GM23338 (cell line): Measurements from ENCODE around the gene CD58. TPM values are rescaled to one million over a fixed set of nuclear protein-coding genes. Genes with fewer than 3 reads are reported as not detected.

Experiments used
- ATAC-seq: fragments of 200-7000 bp; cut with Tn5 transposase; 3 replicates; pipeline ENCODE4 v1.9.1; 2020
- DNase-seq: peaks from one replicate; pipeline ENCODE4 v3.0.0-alpha.2; 2015; ENCODE audit warnings: low spot score
- H2AFZ ChIP-seq: fragments of 200-600 bp; sonication (generic); 2 replicates; pipeline ENCODE4 v1.8.0; 2016; ENCODE audit warnings: antibody characterized with exemption, mild to moderate bottlenecking, moderate library complexity
- H3F3A ChIP-seq: fragments of 200-600 bp; sonication (generic); replicated peaks from 2 replicates; pipeline ENCODE4 v1.8.0; 2017; ENCODE audit warnings: antibody characterized with exemption, mixed run types, low read depth
- H3K27ac ChIP-seq: fragments of 200-600 bp; sonication (generic); 2 replicates; pipeline ENCODE4 v1.6.1; 2016; ENCODE audit warnings: low read depth
- H3K27me3 ChIP-seq: fragments of 200-600 bp; sonication (generic); 2 replicates; pipeline ENCODE4 v1.8.0; 2016; ENCODE audit warnings: mild to moderate bottlenecking, mixed run types, moderate library complexity; ENCODE audit not compliant: insufficient read depth
- H3K36me3 ChIP-seq: fragments of 200-600 bp; sonication (generic); 2 replicates; pipeline ENCODE4 v1.8.0; 2016; ENCODE audit warnings: mild to moderate bottlenecking; ENCODE audit not compliant: insufficient read depth
- H3K4me1 ChIP-seq: fragments of 200-600 bp; sonication (generic); 2 replicates; pipeline ENCODE4 v1.8.0; 2016; ENCODE audit warnings: mild to moderate bottlenecking, moderate library complexity; ENCODE audit not compliant: insufficient read depth
- H3K4me2 ChIP-seq: fragments of 200-600 bp; sonication (generic); 2 replicates; pipeline ENCODE4 v1.7.1; 2017; ENCODE audit warnings: mixed run types
- H3K4me3 ChIP-seq: fragments of 200-600 bp; sonication (generic); 2 replicates; pipeline ENCODE4 v1.6.1; 2016; ENCODE audit warnings: mixed run types
- H3K79me2 ChIP-seq: fragments of 200-600 bp; sonication (generic); replicated peaks from 2 replicates; pipeline ENCODE4 v1.8.0; 2017; ENCODE audit warnings: mild to moderate bottlenecking; ENCODE audit not compliant: insufficient read depth
- H3K9me2 ChIP-seq: fragments of 200-600 bp; sonication (generic); 2 replicates; pipeline ENCODE4 v1.8.0; 2017; ENCODE audit not compliant: insufficient read depth
- H4K20me1 ChIP-seq: fragments of 200-600 bp; sonication (generic); replicated peaks from 2 replicates; pipeline ENCODE4 v1.8.0; 2017; ENCODE audit warnings: mild to moderate bottlenecking; ENCODE audit not compliant: insufficient read depth
- H3K27ac Mint-ChIP-seq: 2 replicates; pipeline ENCODE4 v1.8.0; 2020; ENCODE audit warnings: inconsistent platforms, mild to moderate bottlenecking, moderate library complexity, mixed read lengths
- H3K27me3 Mint-ChIP-seq: 3 replicates; pipeline ENCODE4 v1.8.0; 2022; ENCODE audit warnings: low read depth, mild to moderate bottlenecking, moderate library complexity, mixed read lengths, inconsistent platforms; ENCODE audit not compliant: insufficient read depth, poor library complexity
- H3K36me3 Mint-ChIP-seq: 3 replicates; pipeline ENCODE4 v1.8.0; 2021; ENCODE audit warnings: low read depth, mild to moderate bottlenecking, inconsistent platforms, moderate library complexity, mixed read lengths
- H3K4me1 Mint-ChIP-seq: 3 replicates; pipeline ENCODE4 v1.8.0; 2020; ENCODE audit warnings: mild to moderate bottlenecking, inconsistent platforms, mixed read lengths
- H3K4me3 Mint-ChIP-seq: 3 replicates; pipeline ENCODE4 v1.8.0; 2021; ENCODE audit warnings: moderate library complexity, mild to moderate bottlenecking, inconsistent platforms, mixed read lengths
- H3K9me3 Mint-ChIP-seq: 3 replicates; pipeline ENCODE4 v1.8.0; 2020; ENCODE audit warnings: moderate library complexity, mild to moderate bottlenecking, inconsistent platforms, mixed read lengths
- CREB1 ChIP-seq: fragments of 250-450 bp; sonication (Bioruptor Pico); IDR thresholded peaks from 2 replicates; pipeline ENCODE4 v1.5.0; 2020; ENCODE audit warnings: low read depth, mild to moderate bottlenecking, moderate library complexity
- CTCF ChIP-seq, 2 experiments: fragments of 200-600 bp in 1 of 2; sonication (generic) in 1 of 2; conservative IDR thresholded peaks; 2 replicates each; pipeline versions ENCODE4 v1.5.1 to v1.6.1; 2016 to 2017; ENCODE audit warnings: antibody characterized with exemption in 2 of 2, low read depth in 2 of 2, mild to moderate bottlenecking in 2 of 2, moderate library complexity in 1 of 2
- ETS1 ChIP-seq: IDR thresholded peaks from 2 replicates; pipeline ENCODE4 v1.6.1; 2016; ENCODE audit warnings: antibody characterized with exemption
- EZH2phosphoT487 ChIP-seq: fragments of 200-600 bp; sonication (generic); IDR thresholded peaks from one replicate; pipeline ENCODE4 v1.8.1; 2018; ENCODE audit warnings: antibody characterized with exemption; ENCODE audit not compliant: unreplicated experiment
- JUNB ChIP-seq: IDR thresholded peaks from one replicate; pipeline ENCODE4 v1.6.1; 2016; ENCODE audit warnings: antibody characterized with exemption; ENCODE audit not compliant: unreplicated experiment
- NANOG ChIP-seq: IDR thresholded peaks from 2 replicates; pipeline ENCODE4 v1.6.1; 2016; ENCODE audit warnings: antibody characterized with exemption, borderline replicate concordance
- POLR2AphosphoS5 ChIP-seq: IDR thresholded peaks from 2 replicates; pipeline ENCODE4 v1.6.1; 2016; ENCODE audit warnings: antibody characterized with exemption, low read depth
- STAT1 ChIP-seq: IDR thresholded peaks from one replicate; pipeline ENCODE4 v1.6.1; 2016; ENCODE audit warnings: antibody characterized with exemption; ENCODE audit not compliant: unreplicated experiment
- ZNF114 ChIP-seq: fragments of 250-450 bp; sonication (Bioruptor Pico); IDR thresholded peaks from 2 replicates; pipeline ENCODE4 v1.5.0; 2020; ENCODE audit warnings: mild to moderate bottlenecking, moderate library complexity
- polyA plus RNA-seq: library from polyadenylated mRNA; unstranded; fragments of >200 nt; fragmentation: Nextera tagmentation; extraction: Ambion mirVana; gene quantifications from 2 replicates; pipeline ENCODE4 v1.2.1, GENCODE V29; 2016
- total RNA-seq: library from RNA; depleted of rRNA; stranded (reverse); fragments of >200 nt; shearing (Covaris generic); gene quantifications from 2 replicates; pipeline ENCODE4 v1.2.3, GENCODE V29; 2014

The CD58 gene
- total and polyA plus RNA-seq, 2 experiments from 2014 or later, result 9.2 to 12.5 TPM

- no peak for TF ChIP-seq CTCF (conservative IDR thresholded peaks at IDR 0.05; ENCODE audit: low read depth in 2 of 2)
- TF ChIP-seq ETS1, result no peak
- TF ChIP-seq POLR2AphosphoS5, result no peak
- TF ChIP-seq STAT1, result no peak
- no peak overlapping the region for H2AFZ ChIP-seq
- H4K20me1 ChIP-seq, result no peaks in the 10 kb centered on the region; the same call in 1 of the 2 replicates
- peaks cover 5% of the 10 kb centered on the region; the same call in 2 of the 3 replicates for H3K4me1 Mint-ChIP-seq
- no peak overlapping the region for H3K27ac ChIP-seq
- no peaks in the 10 kb centered on the region for H3K79me2 ChIP-seq
- peaks cover 4% of the 10 kb centered on the region; the same call in 1 of the 2 replicates for H3K4me1 ChIP-seq
- no peak for DNase-seq
- peaks cover 3% of the 10 kb centered on the region for H3K36me3 Mint-ChIP-seq
- no peak overlapping the region for H3K4me2 ChIP-seq
- H3K4me3 Mint-ChIP-seq, result no peak overlapping the region
- 0 out of 2 replicates have a peak, but pooled peaks cover 6% of the 10 kb centered on the region for H3K36me3 ChIP-seq
- H3K9me3 Mint-ChIP-seq, result no peaks in the 10 kb centered on the region
- no peak overlapping the region for H3K4me3 ChIP-seq
- H3K27ac Mint-ChIP-seq, result no peak overlapping the region
- H3K9me2 ChIP-seq, result no peaks in the 10 kb centered on the region
- peaks cover 2% of the 10 kb centered on the region for H3K27me3 Mint-ChIP-seq
- no peaks in the 10 kb centered on the region for H3K27me3 ChIP-seq
- no peak for ATAC-seq
- H3F3A ChIP-seq, result no peaks in the 10 kb centered on the region
Observed at GRCh38 chr1:116578581-116578980, 7.8 kb upstream of the CD58 start.

- no peaks in the 10 kb centered on the region for H3K9me3 Mint-ChIP-seq
- no peak for ATAC-seq
- Histone ChIP-seq H3K4me2 (no peak overlapping the region), H3K27me3 (no peaks in the 10 kb centered on the region), H3K4me3 (no peak overlapping the region), H3K36me3 (0 out of 2 replicates have a peak, but pooled peaks cover 6% of the 10 kb centered on the region), H4K20me1 (no peaks in the 10 kb centered on the region; the same call in 1 of the 2 replicates), H2AFZ (no peak overlapping the region), H3K27ac (no peak overlapping the region), H3F3A (no peaks in the 10 kb centered on the region), H3K79me2 (no peaks in the 10 kb centered on the region), H3K4me1 (peaks cover 6% of the 10 kb centered on the region; the same call in 1 of the 2 replicates), H3K9me2 (no peaks in the 10 kb centered on the region)
- peaks cover 3% of the 10 kb centered on the region for H3K36me3 Mint-ChIP-seq
- DNase-seq, result no peak
- peaks cover 10% of the 10 kb centered on the region; the same call in 2 of the 3 replicates for H3K4me1 Mint-ChIP-seq
- no peak for TF ChIP-seq ETS1
- no peak for TF ChIP-seq STAT1
- TF ChIP-seq NANOG, result no peak
- no peak for TF ChIP-seq EZH2phosphoT487
- no peak for TF ChIP-seq CTCF (conservative IDR thresholded peaks at IDR 0.05; ENCODE audit: low read depth in 2 of 2)
- TF ChIP-seq CREB1, result no peak
- no peak for TF ChIP-seq JUNB
- TF ChIP-seq ZNF114, result no peak
- peaks cover 2% of the 10 kb centered on the region for H3K27me3 Mint-ChIP-seq
- no peak overlapping the region for H3K4me3 Mint-ChIP-seq
- no peak overlapping the region for H3K27ac Mint-ChIP-seq
Observed at GRCh38 chr1:116577759-116578314, 7.0 kb upstream of the CD58 start.
